ENCODE results near the gene HDDC3.
"Not testable (repeated sequence)": the region's sequence is repeated elsewhere in the genome, so short reads cannot be mapped to it uniquely, and the experiment has no call there.

Gene HDDC3

GRCh38 chr15:90910441-90911301, 21.7 kb downstream of the HDDC3 start:
- no peak for TF ChIP-seq POLR2A (IDR thresholded peaks at IDR 0.05; ENCODE audit: extremely low read depth, insufficient read length)
- no peak for TF ChIP-seq CTCF (IDR thresholded peaks at IDR 0.05; ENCODE audit: low read depth, low read length)
- TF ChIP-seq MYC (IDR thresholded peaks at IDR 0.05; ENCODE audit: low read depth, low read length) = no peak
- TF ChIP-seq, protein P1, sequence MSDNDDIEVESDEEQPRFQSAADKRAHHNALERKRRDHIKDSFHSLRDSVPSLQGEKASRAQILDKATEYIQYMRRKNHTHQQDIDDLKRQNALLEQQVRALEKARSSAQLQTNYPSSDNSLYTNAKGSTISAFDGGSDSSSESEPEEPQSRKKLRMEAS (IDR thresholded peaks at IDR 0.05; ENCODE audit: low read depth, low read length) = no peak
- DNase-seq (ENCODE audit: low read depth) = no peak
- no peak overlapping the region for H3K4me3 ChIP-seq (ENCODE audit: low read depth, low read length)

DNA sequence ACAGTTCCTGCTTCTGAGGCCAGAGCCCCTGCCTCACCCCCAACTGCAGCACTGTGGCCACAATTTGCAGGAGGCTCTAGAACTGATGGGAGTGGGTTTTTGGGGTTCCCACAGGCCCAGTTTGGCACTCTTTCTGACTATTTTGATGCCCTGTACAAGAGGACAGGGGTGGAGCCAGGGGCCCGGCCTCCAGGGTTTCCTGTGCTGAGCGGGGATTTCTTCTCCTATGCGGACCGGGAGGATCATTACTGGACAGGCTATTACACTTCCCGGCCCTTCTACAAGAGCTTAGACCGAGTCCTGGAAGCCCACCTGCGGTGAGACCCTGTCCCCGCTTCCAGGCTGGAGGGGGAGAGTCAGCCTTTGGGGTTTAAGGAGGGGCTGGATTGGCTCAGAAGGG, 22.4 kb downstream of the HDDC3 start:
- H3K4me3 ChIP-seq (ENCODE audit: low read depth, low read length) = no peak overlapping the region
- no peak for DNase-seq (ENCODE audit: low read depth)
- TF ChIP-seq POLR2A (IDR thresholded peaks at IDR 0.05; ENCODE audit: extremely low read depth, insufficient read length) (no peak), CTCF (IDR thresholded peaks at IDR 0.05; ENCODE audit: low read depth, low read length) (no peak), MYC (IDR thresholded peaks at IDR 0.05; ENCODE audit: low read depth, low read length) (no peak)
- TF ChIP-seq, protein P1 (IDR thresholded peaks at IDR 0.05; ENCODE audit: low read depth, low read length) = no peak

- not testable (repeated sequence) for DNase-seq (ENCODE audit: low read depth); H3K4me3 ChIP-seq (ENCODE audit: low read depth, low read length)
Measured at GRCh38 chr15:90909449-90909848, 22.9 kb downstream of the HDDC3 start.

DNA sequence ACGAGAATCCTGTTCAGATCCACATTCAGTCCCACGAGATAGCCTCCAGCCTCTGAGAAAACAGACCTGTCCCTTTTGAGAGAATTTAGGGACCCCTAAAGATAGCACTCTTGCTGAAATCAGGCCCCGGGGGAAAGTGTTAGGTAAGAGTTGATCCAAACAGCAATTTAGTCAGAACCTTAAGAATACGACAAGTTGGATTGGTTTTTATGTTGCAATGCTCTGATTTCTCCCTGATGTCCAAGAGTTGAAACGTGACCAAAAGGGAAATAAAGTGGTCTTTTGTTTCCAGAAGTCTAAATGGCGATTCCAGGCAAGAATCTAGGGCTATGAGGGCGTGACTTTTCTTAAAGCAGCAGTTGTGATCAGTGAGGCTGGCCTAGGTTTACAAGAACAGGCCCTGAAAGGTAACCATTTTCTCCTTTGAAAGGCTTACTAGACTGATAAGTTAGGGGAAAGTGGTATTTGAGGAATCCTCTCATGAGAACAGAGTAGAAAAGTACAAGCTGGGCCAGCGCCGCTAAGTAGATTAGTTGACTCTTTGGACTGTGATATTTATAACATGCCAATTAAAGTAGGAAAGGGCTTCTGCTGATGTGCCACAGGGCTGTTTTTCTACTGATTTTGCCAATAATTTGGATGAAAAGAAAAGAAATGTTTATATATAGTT, 24.4 kb downstream of the HDDC3 start:
- TF ChIP-seq, protein P1 (IDR thresholded peaks at IDR 0.05; ENCODE audit: low read depth, low read length) = no peak
- no peak for TF ChIP-seq MYC (IDR thresholded peaks at IDR 0.05; ENCODE audit: low read depth, low read length)
- no peak for TF ChIP-seq POLR2A (IDR thresholded peaks at IDR 0.05; ENCODE audit: extremely low read depth, insufficient read length)
- TF ChIP-seq CTCF (IDR thresholded peaks at IDR 0.05; ENCODE audit: low read depth, low read length) = no peak
- DNase-seq (ENCODE audit: low read depth) = no peak
- no peak overlapping the region for H3K4me3 ChIP-seq (ENCODE audit: low read depth, low read length)

DNA sequence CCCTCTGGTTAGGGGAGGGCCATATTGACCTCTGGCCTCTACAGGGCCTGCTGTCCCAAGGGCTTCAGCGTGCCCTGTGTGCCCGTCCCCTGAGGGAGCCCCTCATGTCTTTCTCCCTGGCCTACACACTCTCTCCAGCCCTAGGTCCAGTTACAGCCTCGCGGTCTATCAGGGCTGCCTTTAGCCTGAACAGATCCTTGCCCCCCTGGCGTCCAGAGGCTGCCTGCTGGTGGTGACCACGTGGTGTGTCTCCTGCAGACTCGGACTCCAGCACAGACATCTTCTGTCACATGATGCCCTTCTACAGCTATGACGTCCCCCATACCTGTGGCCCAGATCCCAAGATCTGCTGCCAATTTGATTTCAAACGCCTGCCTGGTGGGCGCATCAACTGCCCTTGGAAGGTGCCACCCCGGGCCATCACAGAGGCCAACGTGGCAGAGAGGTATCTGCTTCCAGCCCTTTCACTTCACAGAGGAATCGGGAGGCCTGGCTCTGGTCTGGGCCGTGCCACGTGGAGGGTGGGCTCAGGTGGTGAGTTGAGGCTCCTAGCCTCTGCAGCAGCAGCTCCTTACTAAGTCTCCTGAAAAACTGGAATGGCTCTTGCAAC, 25.2 kb downstream of the HDDC3 start:
- no peak for DNase-seq (ENCODE audit: low read depth)
- no peak overlapping the region for H3K4me3 ChIP-seq (ENCODE audit: low read depth, low read length)
- TF ChIP-seq MYC (IDR thresholded peaks at IDR 0.05; ENCODE audit: low read depth, low read length) = no peak
- TF ChIP-seq, protein P1 (IDR thresholded peaks at IDR 0.05; ENCODE audit: low read depth, low read length) = no peak
- TF ChIP-seq POLR2A (IDR thresholded peaks at IDR 0.05; ENCODE audit: extremely low read depth, insufficient read length) = no peak
- TF ChIP-seq CTCF (IDR thresholded peaks at IDR 0.05; ENCODE audit: low read depth, low read length) = no peak
